ENCODE results near the gene UBN2.

UBN2 gene

GRCh38 chr7:139351027-139351426 is 120.0 kb downstream of the UBN2 start:
- DNase-seq (ENCODE audit: low spot score) = no peak

- DNase-seq (ENCODE audit: low spot score) = no peak
Observed at GRCh38 chr7:139354729-139355128, 123.7 kb downstream of the UBN2 start.

- DNase-seq (ENCODE audit: low spot score) = no peak
Observed at GRCh38 chr7:139355320-139355719, 124.3 kb downstream of the UBN2 start.

Measured in left forelimb (tissue), 1 donor.